AG10803 (cell line): ENCODE measurements around the gene MGAT5B.

ENCODE experiments used
- DNase-seq: peaks from one replicate; pipeline ENCODE4 v3.0.0; 2010; ENCODE audit warnings: low read depth
- H3K4me3 ChIP-seq: 2 replicates; pipeline ENCODE4 v1.5.1; 2011; ENCODE audit warnings: mild to moderate bottlenecking, low read length, control low read depth
- TF ChIP-seq, protein P1 (sequence below): conservative IDR thresholded peaks from 2 replicates; pipeline ENCODE4 v1.5.1; 2011; ENCODE audit warnings: mild to moderate bottlenecking, low read length, control low read depth, inconsistent platforms

The MGAT5B gene

GRCh38 chr17:76987486-76988093 lies 119.4 kb downstream of the MGAT5B start:
- no peak overlapping the region for H3K4me3 ChIP-seq
- no peak for DNase-seq
- TF ChIP-seq, protein P1, sequence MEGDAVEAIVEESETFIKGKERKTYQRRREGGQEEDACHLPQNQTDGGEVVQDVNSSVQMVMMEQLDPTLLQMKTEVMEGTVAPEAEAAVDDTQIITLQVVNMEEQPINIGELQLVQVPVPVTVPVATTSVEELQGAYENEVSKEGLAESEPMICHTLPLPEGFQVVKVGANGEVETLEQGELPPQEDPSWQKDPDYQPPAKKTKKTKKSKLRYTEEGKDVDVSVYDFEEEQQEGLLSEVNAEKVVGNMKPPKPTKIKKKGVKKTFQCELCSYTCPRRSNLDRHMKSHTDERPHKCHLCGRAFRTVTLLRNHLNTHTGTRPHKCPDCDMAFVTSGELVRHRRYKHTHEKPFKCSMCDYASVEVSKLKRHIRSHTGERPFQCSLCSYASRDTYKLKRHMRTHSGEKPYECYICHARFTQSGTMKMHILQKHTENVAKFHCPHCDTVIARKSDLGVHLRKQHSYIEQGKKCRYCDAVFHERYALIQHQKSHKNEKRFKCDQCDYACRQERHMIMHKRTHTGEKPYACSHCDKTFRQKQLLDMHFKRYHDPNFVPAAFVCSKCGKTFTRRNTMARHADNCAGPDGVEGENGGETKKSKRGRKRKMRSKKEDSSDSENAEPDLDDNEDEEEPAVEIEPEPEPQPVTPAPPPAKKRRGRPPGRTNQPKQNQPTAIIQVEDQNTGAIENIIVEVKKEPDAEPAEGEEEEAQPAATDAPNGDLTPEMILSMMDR, result no peak

GRCh38 chr17:76988796-76989195 lies 120.6 kb downstream of the MGAT5B start:
- DNase-seq, result no peak
- H3K4me3 ChIP-seq, result no peak overlapping the region
- TF ChIP-seq, protein P1, result no peak

DNA sequence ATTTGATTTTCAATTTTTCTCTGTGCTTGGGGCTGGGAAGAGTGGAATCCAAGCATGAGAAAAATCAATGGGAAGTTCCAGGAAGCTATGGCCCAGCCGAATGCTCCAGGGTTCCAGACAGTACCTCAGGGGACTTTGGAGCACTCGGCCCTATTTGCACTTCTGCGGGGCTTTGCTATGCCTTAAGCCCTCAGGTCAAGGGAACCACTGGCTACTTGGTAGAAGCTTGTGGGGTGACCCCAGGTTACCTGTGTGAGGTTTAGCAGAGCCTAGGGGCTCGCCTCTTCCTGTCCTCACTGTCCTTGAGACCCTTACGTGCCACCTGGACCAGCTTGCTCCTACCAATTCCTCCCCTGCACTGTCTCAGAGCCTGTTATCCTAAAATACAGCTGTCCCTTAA lies 121.3 kb downstream of the MGAT5B start:
- no peak for DNase-seq
- no peak overlapping the region for H3K4me3 ChIP-seq
- TF ChIP-seq, protein P1, result no peak

DNA sequence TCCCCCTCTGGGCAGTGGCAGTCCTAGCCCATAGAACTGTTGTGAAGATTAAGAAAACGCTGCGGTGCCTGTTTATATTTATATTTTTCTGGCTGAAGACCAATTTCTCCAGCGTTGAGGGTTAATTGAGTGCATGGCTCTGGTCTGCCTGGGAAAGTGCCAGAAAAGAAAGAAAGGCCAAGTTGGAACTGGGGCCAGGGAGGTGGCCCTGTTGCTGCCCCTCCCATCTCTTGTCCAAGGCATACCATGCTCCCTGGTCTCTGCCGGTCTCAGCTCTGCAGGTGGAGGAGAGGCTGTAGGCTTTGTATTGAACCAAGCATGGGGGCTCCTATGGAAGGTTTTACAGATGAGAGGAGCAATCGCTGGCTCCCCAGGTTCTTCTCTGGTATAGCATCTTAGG lies 124.7 kb downstream of the MGAT5B start:
- TF ChIP-seq, protein P1, result no peak
- DNase-seq, result no peak
- H3K4me3 ChIP-seq, result no peak overlapping the region

DNA sequence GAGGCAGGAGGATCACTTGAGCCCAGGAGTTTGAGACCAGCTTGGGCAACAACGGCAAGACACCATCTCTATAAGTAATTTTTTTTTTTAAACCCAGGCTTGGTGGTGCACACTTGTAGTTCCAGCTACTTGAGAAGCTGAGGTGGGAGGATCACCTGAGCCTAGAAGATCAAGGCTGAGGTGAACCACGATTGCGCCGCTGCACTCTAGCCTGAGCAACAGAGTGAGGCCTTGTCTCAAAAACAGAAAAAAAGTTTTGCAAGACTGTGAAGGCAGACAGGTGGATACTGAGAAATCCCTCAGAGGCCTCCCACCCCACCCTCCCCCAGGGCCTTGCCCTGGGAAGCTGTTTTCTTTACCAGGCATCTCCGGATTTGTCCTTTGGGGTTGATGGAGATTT lies 125.4 kb downstream of the MGAT5B start:
- H3K4me3 ChIP-seq, result no peak overlapping the region
- DNase-seq, result no peak
- TF ChIP-seq, protein P1, result no peak

DNA sequence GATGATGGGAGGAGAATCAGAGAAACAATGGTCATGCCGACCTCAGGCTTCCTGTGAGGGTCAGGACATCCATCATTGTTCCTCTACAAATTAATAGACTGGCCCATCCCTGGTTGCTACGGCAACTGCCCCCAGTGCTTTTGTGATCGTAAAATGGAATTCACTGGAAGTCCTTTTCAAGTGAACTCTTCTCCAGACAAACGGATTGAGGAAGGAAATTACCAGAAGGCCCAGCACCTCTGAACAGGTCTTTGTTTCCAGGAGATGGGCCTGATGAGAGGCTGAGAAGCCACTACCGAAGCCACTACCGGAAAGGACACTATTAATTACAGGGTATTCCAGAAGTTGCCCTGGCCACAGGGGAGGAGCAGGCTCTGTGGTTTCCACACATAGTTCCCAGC lies 126.0 kb downstream of the MGAT5B start:
- DNase-seq, result no peak
- TF ChIP-seq, protein P1, result no peak
- H3K4me3 ChIP-seq, result no peak overlapping the region

- no peak for DNase-seq
- no peak overlapping the region for H3K4me3 ChIP-seq
- TF ChIP-seq, protein P1, result no peak
Measured at GRCh38 chr17:76995387-76996105, 127.3 kb downstream of the MGAT5B start.
